GM19238 (cell line): Measurements from ENCODE around the gene SH3PXD2A.
A peak's percentile ranks its signal among the peaks of the same experiment; 100 is the strongest.

Source experiments
- DNase-seq: peaks from one replicate; pipeline ENCODE4 v3.0.0; 2011; ENCODE audit warnings: low spot score; ENCODE audit not compliant: insufficient read length

The SH3PXD2A gene

GRCh38 chr10:103879409-103879808 is 24.0 kb upstream of the SH3PXD2A start:
- DNase-seq: no peak

GRCh38 chr10:103877861-103878260 is 22.5 kb upstream of the SH3PXD2A start:
- no peak for DNase-seq

GRCh38 chr10:103876155-103876554 is 20.8 kb upstream of the SH3PXD2A start:
- no peak for DNase-seq

GRCh38 chr10:103874730-103875129 is 19.4 kb upstream of the SH3PXD2A start:
- DNase-seq: no peak

- DNase-seq: no peak
These were observed 17.0 kb upstream of the SH3PXD2A start for GRCh38 chr10:103872137-103872931.

GRCh38 chr10:103871006-103871405 is 15.6 kb upstream of the SH3PXD2A start:
- no peak for DNase-seq

- DNase-seq: no peak
These were observed 15.1 kb upstream of the SH3PXD2A start for GRCh38 chr10:103870516-103870915.

GRCh38 chr10:103869336-103869735 is 14.0 kb upstream of the SH3PXD2A start:
- no peak for DNase-seq

GRCh38 chr10:103868200-103868599 is 12.8 kb upstream of the SH3PXD2A start:
- DNase-seq: no peak

- no peak for DNase-seq
These were observed 6.1 kb upstream of the SH3PXD2A start for GRCh38 chr10:103861505-103861904.

GRCh38 chr10:103859161-103860086 is 4.0 kb upstream of the SH3PXD2A start:
- DNase-seq: peak; percentile 48

GRCh38 chr10:103858360-103858759 is 3.0 kb upstream of the SH3PXD2A start:
- DNase-seq: no peak

- no peak for DNase-seq
These were observed 1.4 kb upstream of the SH3PXD2A start for GRCh38 chr10:103856797-103857170.

GRCh38 chr10:103855852-103856796 is 748 bp upstream of the SH3PXD2A start:
- DNase-seq: no peak

- no peak for DNase-seq
These were observed 537 bp downstream of the SH3PXD2A start for GRCh38 chr10:103854686-103855391.

GRCh38 chr10:103854265-103854685 is 1.1 kb downstream of the SH3PXD2A start:
- no peak for DNase-seq

- DNase-seq: no peak
These were observed 1.7 kb downstream of the SH3PXD2A start for GRCh38 chr10:103853428-103854264.

GRCh38 chr10:103852856-103853255 is 2.5 kb downstream of the SH3PXD2A start:
- no peak for DNase-seq

- no peak for DNase-seq
These were observed 3.1 kb downstream of the SH3PXD2A start for GRCh38 chr10:103852189-103852711.
